Measurements from ENCODE around the gene CD8B. TPM values are rescaled to one million over a fixed set of nuclear protein-coding genes. Genes with fewer than 3 reads are reported as not detected.
A peak's percentile ranks its signal among the peaks of the same experiment; 100 is the strongest.

CD8B gene
- polyA plus RNA-seq, 3 donors from 2014 or later = 1.7 to 21.0 (median 5.5) TPM

- Mint-ChIP-seq H3K27me3 (ENCODE audit: low read depth in 3 of 3) (peaks cover 26 to 46% (median 36%) of the 10 kb centered on the region in 3 donors), H3K9me3 (no peaks in the 10 kb centered on the region), H3K36me3 (peaks cover 4 to 8% (median 6%) of the 10 kb centered on the region in 3 donors), H3K27ac (peak overlapping the region; percentile 86 to 97 (median 94)), H3K4me3 (peak overlapping the region in 4 of 5 donors; percentile 12 to 72 (median 65)), H3K4me1 (peaks cover 34 to 47% of the 10 kb centered on the region in 2 donors)
- DNase-seq = peak; percentile 82 to 88 (median 84)
Measured at GRCh38 chr2:86786001-86786536, 75.6 kb downstream of the CD8B start.

- H3K36me3 Mint-ChIP-seq = peaks cover 4 to 8% (median 6%) of the 10 kb centered on the region in 3 donors
- peak overlapping the region; percentile 86 to 97 (median 94) for H3K27ac Mint-ChIP-seq
- peaks cover 22 to 41% (median 33%) of the 10 kb centered on the region in 3 donors for H3K27me3 Mint-ChIP-seq (ENCODE audit: low read depth in 3 of 3)
- H3K4me1 Mint-ChIP-seq = peaks cover 30 to 43% of the 10 kb centered on the region in 2 donors
- DNase-seq = no peak
- H3K9me3 Mint-ChIP-seq = no peaks in the 10 kb centered on the region
- H3K4me3 Mint-ChIP-seq = peak overlapping the region in 1 of 5 donors; percentile 71
Measured at GRCh38 chr2:86785456-86785855, 76.2 kb downstream of the CD8B start.

- peaks cover 11 to 28% (median 23%) of the 10 kb centered on the region in 3 donors for H3K27me3 Mint-ChIP-seq (ENCODE audit: low read depth in 3 of 3)
- peaks cover 23 to 32% of the 10 kb centered on the region in 2 donors for H3K4me1 Mint-ChIP-seq
- H3K36me3 Mint-ChIP-seq = peaks cover 4 to 8% (median 6%) of the 10 kb centered on the region in 3 donors
- H3K4me3 Mint-ChIP-seq = no peak overlapping the region
- H3K27ac Mint-ChIP-seq = peak overlapping the region; percentile 32 to 92 (median 80)
- no peak for DNase-seq
- no peaks in the 10 kb centered on the region for H3K9me3 Mint-ChIP-seq
Measured at GRCh38 chr2:86783615-86784339, 77.9 kb downstream of the CD8B start.

- Mint-ChIP-seq H3K4me1 (peaks cover 18 to 21% of the 10 kb centered on the region in 2 donors), H3K27me3 (ENCODE audit: low read depth in 3 of 3) (peaks cover 4 to 23% (median 18%) of the 10 kb centered on the region in 3 donors), H3K4me3 (no peak overlapping the region), H3K9me3 (no peaks in the 10 kb centered on the region), H3K27ac (peak overlapping the region in 2 of 6 donors; percentile 35 to 91), H3K36me3 (peaks cover 4 to 8% (median 6%) of the 10 kb centered on the region in 3 donors)
- no peak for DNase-seq
Measured at GRCh38 chr2:86782748-86783147, 78.9 kb downstream of the CD8B start.

GRCh38 chr2:86781363-86781762 is 80.3 kb downstream of the CD8B start:
- DNase-seq = no peak
- Mint-ChIP-seq H3K4me1 (peaks cover 9 to 10% of the 10 kb centered on the region in 2 donors), H3K27me3 (ENCODE audit: low read depth in 3 of 3) (peaks cover 2 to 10% (median 7%) of the 10 kb centered on the region in 3 donors), H3K36me3 (peaks cover 5 to 9% (median 8%) of the 10 kb centered on the region in 3 donors), H3K4me3 (no peak overlapping the region), H3K27ac (peak overlapping the region in 1 of 6 donors; percentile 4), H3K9me3 (no peaks in the 10 kb centered on the region)

DNA sequence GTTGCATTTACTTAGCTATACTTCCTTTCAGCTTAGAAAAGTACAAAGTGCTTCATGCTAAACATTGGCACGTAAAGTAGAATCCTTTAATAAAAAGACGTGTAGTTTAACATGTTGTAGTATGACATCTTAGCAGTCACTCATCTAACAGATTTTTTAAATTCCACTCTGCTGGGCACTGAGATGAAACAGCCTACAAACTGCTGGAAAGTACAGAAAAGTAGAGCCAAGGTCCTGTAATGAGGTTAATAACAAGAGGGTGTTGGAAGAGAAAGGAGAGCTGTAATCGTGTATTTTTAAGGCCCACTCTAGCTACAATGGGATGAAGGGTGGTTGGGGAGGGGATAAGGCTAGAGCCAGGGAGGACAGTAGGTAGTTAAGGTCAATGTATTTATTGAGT is 81.7 kb downstream of the CD8B start:
- H3K4me3 Mint-ChIP-seq = no peak overlapping the region
- no peaks in the 10 kb centered on the region for H3K4me1 Mint-ChIP-seq
- DNase-seq = no peak
- H3K27ac Mint-ChIP-seq = peak overlapping the region in 1 of 6 donors; percentile 9
- H3K27me3 Mint-ChIP-seq (ENCODE audit: low read depth in 3 of 3) = peaks cover 4 to 5% (median 4%) of the 10 kb centered on the region in 3 donors
- H3K36me3 Mint-ChIP-seq = peaks cover under 1 to 4% (median 4%) of the 10 kb centered on the region in 3 donors
- H3K9me3 Mint-ChIP-seq = no peaks in the 10 kb centered on the region

- peaks cover 4 to 13% (median 7%) of the 10 kb centered on the region in 3 donors for H3K36me3 Mint-ChIP-seq
- no peak for DNase-seq
- peaks cover 3 to 5% (median 4%) of the 10 kb centered on the region in 3 donors for H3K27me3 Mint-ChIP-seq (ENCODE audit: low read depth in 3 of 3)
- no peaks in the 10 kb centered on the region for H3K4me1 Mint-ChIP-seq
- no peaks in the 10 kb centered on the region for H3K9me3 Mint-ChIP-seq
- H3K4me3 Mint-ChIP-seq = no peak overlapping the region
- H3K27ac Mint-ChIP-seq = peak overlapping the region in 1 of 6 donors; percentile 20
Measured at GRCh38 chr2:86778957-86779356, 82.7 kb downstream of the CD8B start.

- DNase-seq = no peak
- Mint-ChIP-seq H3K4me1 (no peaks in the 10 kb centered on the region), H3K9me3 (no peaks in the 10 kb centered on the region), H3K36me3 (peaks cover 7 to 28% (median 13%) of the 10 kb centered on the region in 3 donors), H3K4me3 (no peak overlapping the region), H3K27ac (no peak overlapping the region), H3K27me3 (ENCODE audit: low read depth in 3 of 3) (peaks cover under 1 to 8% (median 6%) of the 10 kb centered on the region in 3 donors)
Measured at GRCh38 chr2:86776532-86776931, 85.2 kb downstream of the CD8B start.

DNA sequence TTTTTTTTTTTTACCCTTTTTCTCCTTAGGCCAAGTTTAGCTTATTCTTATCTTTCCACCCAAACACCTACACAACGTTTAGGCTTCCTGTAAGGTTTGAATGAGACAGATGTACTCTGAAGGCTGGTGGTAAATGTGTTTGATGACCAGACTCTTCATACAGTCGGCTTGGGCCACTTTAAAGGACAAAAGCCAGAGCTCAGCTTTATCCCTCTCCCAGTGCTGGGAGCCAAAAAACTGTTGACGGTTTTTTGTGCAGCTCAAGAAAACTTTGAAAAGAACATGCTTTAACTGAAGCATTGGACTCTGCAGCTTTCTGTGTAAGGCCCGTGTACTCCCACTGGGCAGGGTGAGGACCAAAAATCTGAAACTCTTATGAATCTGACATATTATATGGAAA is 86.3 kb downstream of the CD8B start:
- no peak overlapping the region for H3K27ac Mint-ChIP-seq
- H3K4me3 Mint-ChIP-seq = no peak overlapping the region
- no peak for DNase-seq
- peaks cover 9 to 39% (median 25%) of the 10 kb centered on the region in 3 donors for H3K36me3 Mint-ChIP-seq
- peaks cover 0 to 9% (median 6%) of the 10 kb centered on the region in 3 donors for H3K27me3 Mint-ChIP-seq (ENCODE audit: low read depth in 3 of 3)
- H3K4me1 Mint-ChIP-seq = no peaks in the 10 kb centered on the region
- H3K9me3 Mint-ChIP-seq = no peaks in the 10 kb centered on the region

DNA sequence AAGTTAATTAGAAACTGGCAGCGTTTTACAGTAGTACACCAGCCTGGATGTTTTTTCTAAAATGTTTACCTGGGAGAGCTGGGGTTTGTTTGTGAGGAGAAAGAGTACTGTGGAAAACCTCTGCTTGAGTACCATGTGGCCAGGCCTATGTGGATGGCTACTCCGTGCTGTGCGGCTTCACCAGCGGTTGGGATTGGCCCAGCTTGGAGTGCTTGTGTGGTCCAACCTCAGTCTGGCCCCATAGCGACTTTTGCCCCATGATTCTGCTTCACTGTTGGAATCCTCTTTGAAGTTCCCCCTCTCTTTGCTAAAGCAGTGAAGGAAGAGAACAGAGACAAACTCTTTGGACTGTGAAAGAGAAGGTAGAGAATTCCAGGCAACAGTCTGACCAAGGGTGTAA is 86.8 kb downstream of the CD8B start:
- DNase-seq = no peak
- no peaks in the 10 kb centered on the region for H3K9me3 Mint-ChIP-seq
- peaks cover 9 to 43% (median 28%) of the 10 kb centered on the region in 3 donors for H3K36me3 Mint-ChIP-seq
- peak overlapping the region in 1 of 6 donors; percentile 22 for H3K27ac Mint-ChIP-seq
- H3K4me1 Mint-ChIP-seq = no peaks in the 10 kb centered on the region
- H3K27me3 Mint-ChIP-seq (ENCODE audit: low read depth in 3 of 3) = peaks cover 0 to 9% (median 6%) of the 10 kb centered on the region in 3 donors
- H3K4me3 Mint-ChIP-seq = no peak overlapping the region

- Mint-ChIP-seq H3K4me3 (no peak overlapping the region), H3K27ac (no peak overlapping the region), H3K27me3 (ENCODE audit: low read depth in 3 of 3) (peaks cover 0 to 10% (median 6%) of the 10 kb centered on the region in 3 donors), H3K9me3 (no peaks in the 10 kb centered on the region), H3K4me1 (peaks cover 0 to 1% of the 10 kb centered on the region in 2 donors), H3K36me3 (peaks cover 16 to 47% (median 29%) of the 10 kb centered on the region in 3 donors)
- no peak for DNase-seq
Measured at GRCh38 chr2:86772611-86773010, 89.1 kb downstream of the CD8B start.

DNA sequence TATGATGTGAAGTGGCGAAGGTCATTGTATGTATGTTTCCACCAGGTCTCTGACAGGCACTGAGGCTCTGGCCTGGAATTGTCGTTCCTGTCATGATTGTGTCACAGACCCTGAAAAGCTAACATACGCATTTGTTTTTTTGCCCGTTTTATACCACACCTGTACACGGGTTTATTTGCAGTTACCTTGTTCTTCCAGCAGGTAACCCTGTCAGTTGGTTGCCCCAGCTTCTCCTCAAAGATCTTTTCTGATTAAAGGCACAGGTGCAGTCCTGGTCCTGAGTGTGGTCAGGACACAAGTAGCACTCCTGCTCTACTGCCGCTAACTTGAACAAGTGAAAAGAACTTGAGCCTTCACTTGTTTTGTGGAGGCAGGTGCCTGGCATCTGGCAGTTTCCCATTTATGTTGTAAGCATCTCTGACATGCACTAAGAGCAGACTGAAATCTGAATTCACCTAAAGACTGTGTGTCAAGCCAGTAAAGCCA is 90.8 kb downstream of the CD8B start:
- H3K4me3 Mint-ChIP-seq = no peak overlapping the region
- no peak for DNase-seq
- H3K9me3 Mint-ChIP-seq = no peaks in the 10 kb centered on the region
- peaks cover 0 to 10% (median 4%) of the 10 kb centered on the region in 3 donors for H3K27me3 Mint-ChIP-seq (ENCODE audit: low read depth in 3 of 3)
- H3K36me3 Mint-ChIP-seq = peaks cover 15 to 43% (median 29%) of the 10 kb centered on the region in 3 donors
- no peak overlapping the region for H3K27ac Mint-ChIP-seq
- H3K4me1 Mint-ChIP-seq = peaks cover 0 to 1% of the 10 kb centered on the region in 2 donors

- Mint-ChIP-seq H3K36me3 (peaks cover 15 to 43% (median 27%) of the 10 kb centered on the region in 3 donors), H3K27me3 (ENCODE audit: low read depth in 3 of 3) (peaks cover 0 to 8% (median 1%) of the 10 kb centered on the region in 3 donors), H3K27ac (no peak overlapping the region), H3K4me1 (peaks cover 4 to 5% of the 10 kb centered on the region in 2 donors), H3K9me3 (no peaks in the 10 kb centered on the region), H3K4me3 (no peak overlapping the region)
- DNase-seq = no peak
Measured at GRCh38 chr2:86769838-86770237, 91.8 kb downstream of the CD8B start.

Data from immature natural killer cell (primary cell).